Measurements from ENCODE around the gene RHBDF2. TPM values are rescaled to one million over a fixed set of nuclear protein-coding genes. Genes with fewer than 3 reads are reported as not detected.

Gene RHBDF2
- total RNA-seq, 6 experiments from 2014 or later: 7.1 to 18.6 (median 11.0) TPM

GRCh38 chr17:76467809-76468633 lies 33.2 kb downstream of the RHBDF2 start:
- no CpG with 5 or more reads among the region's 8 CpGs for WGBS (ENCODE audit: insufficient coverage, low coverage, low lambda C conversion rate, missing lambda C conversion rate)
- Histone ChIP-seq H3K27me3 (no peaks in the 10 kb centered on the region), H3K4me1 (no peaks in the 10 kb centered on the region), H3K4me3 (no peak overlapping the region), H3K9me3 (no peaks in the 10 kb centered on the region), H3K36me3 (no peaks in the 10 kb centered on the region), H3K27ac (no peak overlapping the region)
- intact Hi-C loops (cut with DNase I): loop anchor here (5.0 kb wide), 1 partner anchor 39 kb away; no protein-coding TSS in a partner anchor
- peak in 1 of 3 donors; percentile 43 for DNase-seq
- TF ChIP-seq POLR2A (IDR thresholded peaks at IDR 0.05): no peak
- TF ChIP-seq CTCF (IDR thresholded peaks at IDR 0.05): no peak
- ATAC-seq: no peak

GRCh38 chr17:76467366-76467765 lies 33.9 kb downstream of the RHBDF2 start, which contains the start of gene AANAT:
TSS of gene AANAT (plus strand) at chr17:76467603. CDS start at chr17:76468747, 1,144 bp downstream.
- no peaks in the 10 kb centered on the region for H3K9me3 ChIP-seq
- ATAC-seq (no peak), DNase-seq (peak in 1 of 3 donors; percentile 41)
- H3K4me3 ChIP-seq: no peak within 1 kb of the TSS
- WGBS (ENCODE audit: insufficient coverage, low coverage, low lambda C conversion rate, missing lambda C conversion rate): 98% methylated on average over 7 of the region's 11 CpGs
- no peak within 1 kb of the TSS for H3K27ac ChIP-seq
- TF ChIP-seq POLR2A (IDR thresholded peaks at IDR 0.05) (no peak), CTCF (IDR thresholded peaks at IDR 0.05) (no peak)
- H3K4me1 ChIP-seq: no peaks in the 10 kb centered on the region
- intact Hi-C loops (cut with DNase I): loop anchor here (5.0 kb wide), 1 partner anchor 40 kb away; no protein-coding TSS in a partner anchor
- no peaks in the 10 kb centered on the region for H3K27me3 ChIP-seq
- H3K36me3 ChIP-seq: no peaks in the 10 kb centered on the region

- 81% methylated on average over 3 of the region's 6 CpGs for WGBS (ENCODE audit: insufficient coverage, low coverage, low lambda C conversion rate, missing lambda C conversion rate)
- DNase-seq: no peak
- H3K27ac ChIP-seq: no peak overlapping the region
Observed at GRCh38 chr17:76466775-76467130, 34.5 kb downstream of the RHBDF2 start.

GRCh38 chr17:76462556-76463290 lies 38.5 kb downstream of the RHBDF2 start:
- WGBS (ENCODE audit: insufficient coverage, low coverage, low lambda C conversion rate, missing lambda C conversion rate): 40% methylated on average over 2 of the region's 24 CpGs
- DNase-seq: no peak
- no peak overlapping the region for H3K4me3 ChIP-seq
- intact Hi-C loops (cut with DNase I): no loop called here
- H3K27ac ChIP-seq: no peak overlapping the region
- no peak for ATAC-seq
- H3K36me3 ChIP-seq: no peaks in the 10 kb centered on the region
- H3K9me3 ChIP-seq: no peaks in the 10 kb centered on the region
- no peaks in the 10 kb centered on the region for H3K4me1 ChIP-seq
- no peaks in the 10 kb centered on the region for H3K27me3 ChIP-seq
- TF ChIP-seq POLR2A (IDR thresholded peaks at IDR 0.05) (no peak), CTCF (IDR thresholded peaks at IDR 0.05) (no peak)

More at GRCh38 chr17:76466775-76467130, 34.5 kb downstream of the RHBDF2 start:
- no peak for TF ChIP-seq POLR2A (IDR thresholded peaks at IDR 0.05)
- TF ChIP-seq CTCF (IDR thresholded peaks at IDR 0.05): no peak
- intact Hi-C loops (cut with DNase I): loop anchor here (5.0 kb wide), 1 partner anchor 41 kb away; no protein-coding TSS in a partner anchor
- Histone ChIP-seq H3K4me3 (no peak overlapping the region), H3K4me1 (no peaks in the 10 kb centered on the region), H3K9me3 (no peaks in the 10 kb centered on the region), H3K36me3 (no peaks in the 10 kb centered on the region), H3K27me3 (no peaks in the 10 kb centered on the region)
- ATAC-seq: no peak
